Measurements from ENCODE around the gene KLHDC9.

KLHDC9 gene

DNA sequence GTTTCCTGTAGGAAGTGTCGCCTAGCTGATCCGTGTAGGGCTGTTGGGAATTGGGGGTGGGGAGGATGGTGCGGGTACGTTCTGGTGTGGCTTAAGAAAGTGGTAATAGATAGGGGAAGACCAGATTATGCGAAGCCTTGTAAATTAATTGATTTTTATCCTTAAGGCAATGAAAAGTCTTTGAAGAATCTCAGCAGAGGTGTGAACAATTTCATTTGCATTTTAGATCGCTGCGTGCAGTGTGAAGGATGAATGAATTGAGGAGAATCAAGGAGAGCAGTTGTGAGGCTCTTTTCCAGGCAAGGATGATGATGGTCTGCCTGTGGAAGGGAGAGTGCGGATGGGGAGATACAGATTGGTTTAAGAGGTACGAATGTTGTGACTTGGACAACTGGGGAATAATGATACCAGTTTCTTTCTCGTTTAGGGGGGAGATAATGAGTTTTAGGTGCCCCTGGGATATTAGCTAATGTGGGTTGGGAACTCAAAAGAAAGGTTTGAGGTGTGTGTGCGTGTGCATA is 35.1 kb downstream of the KLHDC9 start:
- DNase-seq: no peak

DNA sequence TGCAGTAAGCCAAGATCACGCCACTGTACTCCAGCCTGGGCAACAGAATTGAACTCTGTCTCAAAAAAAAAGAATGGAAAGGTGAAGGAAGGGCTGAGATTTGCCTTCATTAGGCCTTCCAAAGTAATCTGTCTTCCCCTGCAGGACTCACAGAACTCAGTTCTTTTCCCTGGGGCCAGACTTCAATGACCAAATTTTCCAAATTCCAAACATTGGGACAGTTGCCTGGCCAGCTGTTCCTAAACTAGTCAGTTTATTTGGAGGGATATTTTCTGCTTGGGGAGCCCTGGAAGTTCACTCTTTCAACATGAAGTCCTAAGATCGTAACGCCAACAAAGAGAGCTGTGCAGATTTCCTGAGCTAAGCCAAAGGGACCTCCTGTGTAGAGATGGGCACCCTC is 39.7 kb downstream of the KLHDC9 start:
- no peak for DNase-seq

DNA sequence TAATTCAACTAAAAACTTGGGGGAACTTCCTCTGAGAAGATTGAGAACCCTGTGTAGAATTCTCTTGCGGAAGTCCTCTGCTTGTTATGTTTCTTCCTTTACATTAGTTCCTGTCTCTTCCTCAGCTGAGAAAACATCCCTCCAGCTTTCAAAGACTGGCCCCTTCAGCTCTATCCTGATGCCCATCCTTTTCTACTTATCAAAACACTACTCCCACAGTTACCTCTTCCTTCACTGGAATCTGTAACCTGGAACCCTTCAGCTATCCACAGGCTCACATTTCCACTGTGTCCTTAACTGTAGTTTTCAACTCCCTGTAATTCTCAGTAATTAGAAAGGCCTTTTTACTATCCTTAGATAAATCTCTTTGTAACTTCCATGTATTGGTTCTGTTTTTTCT is 40.3 kb downstream of the KLHDC9 start:
- DNase-seq: no peak

DNA sequence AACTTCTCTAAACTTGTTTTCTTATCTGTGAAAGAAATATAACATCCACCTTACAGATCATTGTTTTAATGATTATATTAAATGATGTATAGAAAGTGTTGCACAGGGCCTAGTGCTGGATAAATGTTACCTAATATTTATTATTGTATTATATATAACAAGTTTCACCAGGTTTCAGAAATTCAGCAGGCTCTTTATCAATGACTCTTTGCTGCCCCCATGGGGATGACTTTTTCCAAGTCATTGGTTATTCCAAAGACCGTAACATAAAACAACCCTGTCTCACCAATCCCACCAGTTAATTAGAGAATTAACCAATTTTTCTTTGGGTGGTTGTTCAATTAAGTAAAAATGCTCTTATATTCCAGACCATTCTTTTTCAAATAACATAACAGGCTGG is 41.6 kb downstream of the KLHDC9 start:
- peak in 2 of 4 experiments; percentile 13 to 16 for DNase-seq

DNA sequence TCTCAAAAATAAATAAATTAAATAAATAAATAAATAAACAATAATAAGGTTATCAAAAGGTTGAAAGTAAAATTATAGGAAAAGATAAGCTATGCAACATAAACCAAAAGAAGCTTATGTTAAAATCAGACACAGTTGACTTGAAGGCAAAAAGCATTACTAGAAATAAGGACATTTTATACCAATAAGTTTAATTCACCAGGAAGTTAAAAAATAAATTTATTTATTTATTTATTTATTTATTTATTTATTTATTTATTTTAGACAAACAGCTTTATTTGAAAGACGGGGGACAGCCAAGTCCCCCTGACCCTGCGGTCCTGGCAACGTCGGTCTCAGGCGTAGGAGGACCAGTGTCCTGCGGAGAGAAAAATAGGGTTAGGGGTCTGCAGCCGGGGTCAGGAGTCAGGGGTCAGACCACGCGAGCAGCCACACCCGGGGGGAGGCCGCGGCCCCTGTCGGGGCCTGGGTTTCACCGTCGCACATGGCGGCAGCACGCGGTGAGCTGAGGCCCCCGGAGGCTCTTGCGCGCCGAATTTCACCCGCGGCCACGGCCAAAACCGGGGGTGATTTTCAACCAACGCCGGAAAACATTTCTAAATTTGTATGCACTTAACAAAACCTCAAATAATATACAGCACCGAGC is 42.7 kb downstream of the KLHDC9 start:
- no peak for DNase-seq

DNA sequence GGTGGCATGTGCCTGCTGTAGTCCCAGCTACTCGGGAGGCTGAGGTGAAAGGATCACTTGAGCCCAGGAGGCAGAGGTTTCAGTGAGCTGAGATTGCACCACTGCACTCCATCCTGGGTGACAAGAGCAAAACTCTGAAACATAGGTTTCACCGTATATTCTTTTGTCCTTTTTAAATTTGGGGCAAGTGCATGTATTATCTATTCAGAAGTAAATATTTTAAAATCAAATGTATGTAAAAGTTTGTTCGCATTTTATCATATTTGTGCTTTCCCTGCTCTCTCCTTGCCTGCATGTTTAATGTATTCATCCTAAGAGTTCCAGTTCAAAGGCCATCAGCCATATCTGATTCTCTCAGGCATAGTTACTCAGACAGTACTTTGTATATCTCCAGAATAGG is 47.7 kb downstream of the KLHDC9 start:
- no peak for DNase-seq
